GM12864 (cell line): Measurements from ENCODE around the gene CCDC51.

Experiments used
- DNase-seq: peaks from one replicate; pipeline ENCODE4 v3.0.0-alpha.2; 2011; ENCODE audit warnings: low read depth
- H3K4me3 ChIP-seq: 2 replicates; pipeline ENCODE4 v1.5.1; 2011; ENCODE audit warnings: mild to moderate bottlenecking, low read depth, low read length, control low read depth
- TF ChIP-seq, protein P1 (sequence below): IDR thresholded peaks from 2 replicates; pipeline ENCODE4 v1.5.1; 2011; ENCODE audit warnings: low read depth, mild to moderate bottlenecking, moderate library complexity, low read length, control low read depth, inconsistent platforms; ENCODE audit errors: missing control alignments

Gene CCDC51

DNA sequence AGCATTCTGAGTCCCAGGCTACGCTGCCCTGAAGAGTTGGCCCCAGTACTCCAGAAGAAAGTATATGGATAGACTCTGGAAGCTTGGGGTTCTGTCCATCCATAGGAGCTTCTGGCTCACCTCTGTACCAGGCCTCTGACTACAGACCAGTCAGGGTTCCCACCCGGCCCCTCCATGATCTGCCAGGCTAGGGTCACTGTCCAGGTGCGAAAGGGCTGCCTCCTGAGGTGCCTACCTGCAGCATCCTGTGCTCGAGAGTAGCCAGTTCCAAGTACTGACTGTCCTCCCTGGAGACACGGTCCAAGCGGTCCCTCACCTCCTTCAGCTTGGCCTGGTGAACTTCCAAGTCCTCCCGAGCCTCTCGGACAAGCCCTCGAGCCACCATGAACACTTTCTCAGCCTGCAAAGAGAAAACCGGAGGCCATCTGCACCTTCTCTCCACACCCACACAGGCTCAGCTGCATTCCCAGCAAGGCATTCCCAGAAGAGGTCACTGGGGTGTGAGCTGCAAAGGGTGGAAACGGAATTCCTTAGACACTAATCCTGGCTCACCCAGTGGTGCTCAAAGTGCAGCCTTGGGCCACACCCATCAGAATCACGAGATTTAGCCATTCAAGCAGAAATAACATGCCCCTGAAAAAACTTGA is 6.3 kb downstream of the CCDC51 start:
- no peak for DNase-seq
- no peak overlapping the region for H3K4me3 ChIP-seq

DNA sequence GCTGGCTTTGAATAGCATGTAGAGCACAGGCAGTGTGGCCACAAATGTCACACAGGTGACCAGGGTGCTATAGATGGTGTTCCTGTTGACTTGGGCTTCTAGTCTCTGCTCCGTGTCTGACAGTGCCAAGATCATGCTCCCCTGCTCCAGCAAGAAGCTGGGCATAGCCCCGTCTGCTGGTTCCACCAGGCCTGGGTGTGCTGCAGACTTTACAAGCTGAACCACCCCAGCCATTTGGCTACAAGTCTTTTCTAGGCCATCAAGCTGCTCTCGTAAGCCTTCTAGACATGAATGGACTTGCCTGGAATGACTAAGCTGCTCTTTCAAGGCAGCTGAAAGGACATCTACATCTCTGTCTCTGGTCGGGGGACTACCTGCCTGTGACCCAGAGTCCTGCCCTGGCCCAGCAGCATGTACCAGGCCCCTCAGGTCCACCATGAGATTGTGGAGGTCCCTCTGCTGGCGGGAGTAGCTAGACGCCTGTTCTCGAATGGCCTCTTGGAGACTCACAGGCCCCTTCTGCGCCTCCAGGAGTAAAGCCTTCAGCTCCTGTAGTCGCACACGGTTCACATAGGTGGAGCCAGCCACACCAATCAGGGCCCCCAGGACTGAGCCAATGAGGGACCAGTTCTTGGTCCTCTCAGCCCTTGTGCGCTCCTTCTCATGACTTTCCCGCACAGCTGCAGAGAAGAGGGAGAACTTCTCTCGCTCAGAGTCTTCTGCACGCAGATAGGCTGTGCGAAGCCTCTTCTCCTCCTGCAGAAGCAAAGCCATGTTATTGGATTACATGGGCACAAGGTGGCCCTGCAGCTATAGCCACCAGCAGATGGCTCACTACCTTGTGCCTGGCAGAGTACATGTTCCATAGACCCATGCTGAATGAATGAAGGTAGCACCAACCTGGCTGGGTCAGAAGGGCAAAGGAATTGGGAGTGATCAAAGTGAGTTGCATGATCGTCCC is 7.2 kb downstream of the CCDC51 start:
- no peak overlapping the region for H3K4me3 ChIP-seq
- TF ChIP-seq, protein P1, sequence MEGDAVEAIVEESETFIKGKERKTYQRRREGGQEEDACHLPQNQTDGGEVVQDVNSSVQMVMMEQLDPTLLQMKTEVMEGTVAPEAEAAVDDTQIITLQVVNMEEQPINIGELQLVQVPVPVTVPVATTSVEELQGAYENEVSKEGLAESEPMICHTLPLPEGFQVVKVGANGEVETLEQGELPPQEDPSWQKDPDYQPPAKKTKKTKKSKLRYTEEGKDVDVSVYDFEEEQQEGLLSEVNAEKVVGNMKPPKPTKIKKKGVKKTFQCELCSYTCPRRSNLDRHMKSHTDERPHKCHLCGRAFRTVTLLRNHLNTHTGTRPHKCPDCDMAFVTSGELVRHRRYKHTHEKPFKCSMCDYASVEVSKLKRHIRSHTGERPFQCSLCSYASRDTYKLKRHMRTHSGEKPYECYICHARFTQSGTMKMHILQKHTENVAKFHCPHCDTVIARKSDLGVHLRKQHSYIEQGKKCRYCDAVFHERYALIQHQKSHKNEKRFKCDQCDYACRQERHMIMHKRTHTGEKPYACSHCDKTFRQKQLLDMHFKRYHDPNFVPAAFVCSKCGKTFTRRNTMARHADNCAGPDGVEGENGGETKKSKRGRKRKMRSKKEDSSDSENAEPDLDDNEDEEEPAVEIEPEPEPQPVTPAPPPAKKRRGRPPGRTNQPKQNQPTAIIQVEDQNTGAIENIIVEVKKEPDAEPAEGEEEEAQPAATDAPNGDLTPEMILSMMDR = no peak
- no peak for DNase-seq

More for the DNA sequence above, 6.3 kb downstream of the CCDC51 start:
- TF ChIP-seq, protein P1 = no peak

GRCh38 chr3:48431224-48432029 is 8.5 kb downstream of the CCDC51 start:
- no peak overlapping the region for H3K4me3 ChIP-seq
- TF ChIP-seq, protein P1 = no peak
- DNase-seq = no peak

DNA sequence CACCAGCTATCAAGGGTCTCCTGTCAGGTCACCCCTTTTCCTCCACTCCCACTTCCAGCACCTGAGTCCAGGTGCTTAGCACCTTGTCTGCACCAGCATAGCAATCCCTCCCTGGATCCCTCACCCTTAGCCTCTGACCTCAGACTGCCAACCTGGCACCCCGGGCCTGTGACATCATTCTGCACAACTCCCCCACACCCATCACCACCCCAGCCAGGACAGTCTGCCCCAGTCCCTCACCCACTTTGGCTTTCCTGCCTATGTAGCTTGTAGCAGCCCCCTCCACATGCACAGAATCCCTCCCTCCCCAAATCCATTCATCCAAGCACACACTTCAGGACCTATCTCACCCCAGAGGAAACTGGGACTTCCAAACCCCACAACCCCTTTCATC is 9.2 kb downstream of the CCDC51 start:
- TF ChIP-seq, protein P1 = no peak
- no peak for DNase-seq
- H3K4me3 ChIP-seq = no peak overlapping the region

GRCh38 chr3:48429960-48430707 is 9.8 kb downstream of the CCDC51 start, which contains the start of gene PLXNB1:
TSS of gene PLXNB1 (minus strand) at chr3:48430086. CDS start at chr3:48424611, 5,475 bp downstream.
- DNase-seq = no peak
- TF ChIP-seq, protein P1 = no peak
- peak within 1 kb of the TSS; percentile 65 for H3K4me3 ChIP-seq
